HepG2 (cell line): ENCODE measurements around the gene MYO3B. TPM values are rescaled to one million over a fixed set of nuclear protein-coding genes. Genes with fewer than 3 reads are reported as not detected.

Source experiments
- ATAC-seq: fragments of 200-7000 bp; cut with Tn5 transposase; 3 replicates; pipeline ENCODE4 v1.9.1; 2020; ENCODE audit warnings: mild to moderate bottlenecking, moderate library complexity
- BruUV-seq: library from RNA; stranded (reverse); fragments of 400-500 nt; replicated peaks from 2 replicates; lab custom pipeline; 2021; lab: Mats Ljungman, UMichigan
- CTCF ChIA-PET: fragments of 300-600 bp; formaldehyde crosslinking; extraction: SDS; loops from one replicate; lab custom pipeline; 2021; ENCODE audit warnings: low total read pairs, inconsistent platforms, low intra/inter-chr PET ratio; lab: Yijun Ruan, JAX
- POLR2A ChIA-PET: fragments of 350-600 bp; sonication (Branson Sonifier 250); formaldehyde crosslinking; loops from one replicate; lab custom pipeline; 2020; ENCODE audit warnings: antibody characterized with exemption, inconsistent platforms; lab: Yijun Ruan, JAX
- DNase-seq: peaks from one replicate; pipeline ENCODE4 v3.0.0-alpha.2; 2015; ENCODE audit warnings: low spot score
- FAIRE-seq: peaks from 3 replicates; lab custom pipeline; 2011; peaks lifted over from hg19 to GRCh38; lab: Jason Lieb, UNC
- H2AFZ ChIP-seq: one replicate; pipeline ENCODE4 v1.6.1; 2011; ENCODE audit warnings: low read length, inconsistent platforms
- H3K27ac ChIP-seq: fragments of 300-600 bp; 3 replicates; pipeline ENCODE4 v1.8.0; 2011; ENCODE audit warnings: mixed run types, mild to moderate bottlenecking, mixed read lengths, low read length, inconsistent platforms; ENCODE audit not compliant: insufficient read depth; ENCODE audit errors: extremely low read length
- H3K27me3 ChIP-seq, 2 experiments: fragments of 200-600 bp in 1 of 2; 2 replicates in 1 of 2; 3 replicates in 1 of 2; pipeline versions ENCODE4 v1.6.0 to v1.8.0; 2011; ENCODE audit warnings: low read length in 2 of 2, mild to moderate bottlenecking in 2 of 2, moderate library complexity in 2 of 2, inconsistent platforms in 1 of 2; ENCODE audit not compliant: insufficient read depth in 2 of 2, control insufficient read depth in 1 of 2
- H3K36me3 ChIP-seq, 2 experiments: fragments of 200-600 bp in 1 of 2; replicated peaks in 1 of 2; 2 replicates in 1 of 2; 3 replicates in 1 of 2; pipeline versions ENCODE4 v1.5.1 to v1.8.0; 2011; ENCODE audit warnings: low read length in 2 of 2, inconsistent platforms in 1 of 2; ENCODE audit not compliant: insufficient read depth in 2 of 2, control insufficient read depth in 1 of 2
- H3K4me1 ChIP-seq: 2 replicates; pipeline ENCODE4 v1.5.1; 2012; ENCODE audit warnings: low read length, inconsistent platforms; ENCODE audit not compliant: insufficient read depth
- H3K4me2 ChIP-seq: 2 replicates; pipeline ENCODE4 v1.6.0; 2011; ENCODE audit warnings: low read depth, low read length, inconsistent platforms
- H3K4me3 ChIP-seq, 3 experiments: fragments of 200-600 bp in 1 of 3; sonication (generic), shearing (Covaris generic) in 1 of 3; replicated peaks in 1 of 3; 2 replicates each; pipeline ENCODE4 v1.5.1; 2011 to 2016; ENCODE audit warnings: low read length in 3 of 3, inconsistent platforms in 2 of 3, low read depth in 2 of 3, mild to moderate bottlenecking in 2 of 3, control low read depth in 1 of 3, mixed read lengths in 1 of 3; ENCODE audit not compliant: insufficient read depth in 1 of 3
- H3K79me2 ChIP-seq: one replicate; pipeline ENCODE4 v1.6.1; 2011; ENCODE audit warnings: low read length, inconsistent platforms; ENCODE audit not compliant: insufficient read depth
- H3K9ac ChIP-seq: 2 replicates; pipeline ENCODE4 v1.6.0; 2011; ENCODE audit warnings: mild to moderate bottlenecking, low read depth, low read length, inconsistent platforms; ENCODE audit not compliant: insufficient read depth
- H3K9me3 ChIP-seq: 2 replicates; pipeline ENCODE4 v1.5.1; 2012; ENCODE audit warnings: mild to moderate bottlenecking, low read length
- H4K20me1 ChIP-seq: 2 replicates; pipeline ENCODE4 v1.6.0; 2011; ENCODE audit warnings: inconsistent platforms, mild to moderate bottlenecking, low read length, moderate library complexity; ENCODE audit not compliant: insufficient read depth
- GATA4 ChIP-seq: sonication (generic); IDR thresholded peaks from 2 replicates; pipeline ENCODE4 v1.6.1; 2016; ENCODE audit warnings: antibody characterized with exemption, low read depth, borderline replicate concordance
- HDAC2 ChIP-seq: sonication (generic); formaldehyde crosslinking; IDR thresholded peaks from 2 replicates; pipeline ENCODE4 v1.4.0; 2020; ENCODE audit warnings: missing genetic modification reagents
- RNF219 ChIP-seq: sonication (generic); formaldehyde crosslinking; IDR thresholded peaks from 2 replicates; pipeline ENCODE4 v1.5.0; 2020; ENCODE audit warnings: mild to moderate bottlenecking, missing genetic modification reagents
- ZC3H4 ChIP-seq: sonication (generic); formaldehyde crosslinking; IDR thresholded peaks from 2 replicates; pipeline ENCODE4 v1.4.0; 2020; ENCODE audit warnings: missing genetic modification reagents, borderline replicate concordance
- ZNF3 ChIP-seq: IDR thresholded peaks from 2 replicates; pipeline ENCODE4 v1.7.0; 2017; ENCODE audit warnings: inconsistent platforms
- ZSCAN5A ChIP-seq: sonication (generic); formaldehyde crosslinking; IDR thresholded peaks from 2 replicates; pipeline ENCODE4 v1.8.0; 2022; ENCODE audit warnings: mild to moderate bottlenecking, missing genetic modification reagents, borderline replicate concordance
- WGBS: methylation state at CpG from one replicate; pipeline ENCODE4 v1.1.6; 2017; ENCODE audit warnings: low lambda C conversion rate; 5-methylcytosine and 5-hydroxymethylcytosine counted together
- in situ Hi-C: cut with HindIII; loops from 2 replicates; pipeline ENCODE4 v1.10.0; 2017; ENCODE audit warnings: low pct_unique_long_range_greater_than_20kb; ENCODE audit not compliant: extremely low pct_ligation_motif_present
- intact Hi-C: fragments of 100-400 bp; cut with micrococcal nuclease; formaldehyde crosslinking; loops from one replicate; pipeline ENCODE4 v1.10.0; 2022; ENCODE audit not compliant: unreplicated experiment
- polyA plus RNA-seq, 8 experiments: library from polyadenylated mRNA; depleted of rRNA in 3 of 8; stranded (reverse) in 7 of 8; unstranded in 1 of 8; fragments of >200 nt; fragmentation: Illumina TruSeq in 4 of 8; extraction: Trizol in 4 of 8; gene quantifications; 2 replicates each; pipeline versions ENCODE4 v1.2.1 to v1.2.3, GENCODE V29; 2011 to 2016; ENCODE audit warnings: low read depth in 4 of 8, missing spikeins in 1 of 8, mixed read lengths in 1 of 8; ENCODE audit not compliant: insufficient read depth in 1 of 8
- total RNA-seq, 5 experiments: library from RNA; depleted of rRNA; stranded (reverse); fragments of >200 nt; fragmentation: Illumina TruSeq; extraction: Trizol; gene quantifications; 2 replicates each; pipeline ENCODE4 v1.2.3, GENCODE V29; 2016; ENCODE audit warnings: low read depth in 1 of 5
- TF ChIP-seq, protein P1 (sequence below): sonication (generic); formaldehyde crosslinking; IDR thresholded peaks from 2 replicates; pipeline ENCODE4 v1.5.1; 2020; ENCODE audit warnings: mild to moderate bottlenecking, missing genetic modification reagents, borderline replicate concordance

The MYO3B gene
- total and polyA plus RNA-seq, 2 of the 13 experiments (the other 11 are each of a cell fraction or from before 2014, with no cell fraction given), result 0.01 TPM; not detected in 1

GRCh38 chr2:170401187-170401586, 223.2 kb downstream of the MYO3B start:
- H3K79me2 ChIP-seq, result no peaks in the 10 kb centered on the region
- in situ Hi-C loops (no loop called here), intact Hi-C loops (no loop called here)
- H2AFZ ChIP-seq, result no peak overlapping the region
- no TSS peak for BruUV-seq
- no peaks in the 10 kb centered on the region for H3K36me3 ChIP-seq
- no peaks in the 10 kb centered on the region for H3K9me3 ChIP-seq
- no peak for ATAC-seq
- CTCF ChIA-PET, result no interaction called here
- DNase-seq, result no peak
- TF ChIP-seq ZNF3, result peak; percentile 65; the same call in 1 of the 2 replicates
- no peak for TF ChIP-seq RNF219 (CRISPR knock-in tag)
- TF ChIP-seq, all 625 proteins: peak for 1
- H3K27ac ChIP-seq, result no peak overlapping the region
- WGBS, result 87% methylated on average over 3 of the region's 3 CpGs
- no peaks in the 10 kb centered on the region for H3K4me1 ChIP-seq
- no peaks in the 10 kb centered on the region for H4K20me1 ChIP-seq
- FAIRE-seq, result no peak
- peaks cover 0 to 35% of the 10 kb centered on the region in 2 experiments; a peak in 4 of 5 replicates for H3K27me3 ChIP-seq
- POLR2A ChIA-PET, result no interaction called here
- H3K4me3 ChIP-seq, result no peak overlapping the region
- H3K4me2 ChIP-seq, result no peak overlapping the region
- H3K9ac ChIP-seq, result no peak overlapping the region

- Histone ChIP-seq H3K4me3 (no peak overlapping the region), H3K4me2 (no peak overlapping the region), H3K36me3 (no peaks in the 10 kb centered on the region), H3K27me3 (peaks cover 2 to 59% of the 10 kb centered on the region in 2 experiments), H3K27ac (no peak overlapping the region), H2AFZ (no peak overlapping the region), H3K9me3 (no peaks in the 10 kb centered on the region), H4K20me1 (no peaks in the 10 kb centered on the region), H3K4me1 (peaks cover 12% of the 10 kb centered on the region), H3K79me2 (no peaks in the 10 kb centered on the region), H3K9ac (no peak overlapping the region)
- intact Hi-C loops (no loop called here), in situ Hi-C loops (loop anchor here (5.0 kb wide), 1 partner anchor 312 kb away; the partner anchor contains the start of gene SP5)
- DNase-seq (no peak), ATAC-seq (no peak), FAIRE-seq (no peak)
- ChIA-PET POLR2A (no interaction called here), CTCF (no interaction called here)
- no TSS peak for BruUV-seq
- 2% methylated on average over 3 of the region's 3 CpGs for WGBS
- TF ChIP-seq ZC3H4 (CRISPR knock-in tag) (no peak), HDAC2 (CRISPR knock-in tag) (no peak), ZSCAN5A (no peak), GATA4 (no peak)
- TF ChIP-seq, protein P1, sequence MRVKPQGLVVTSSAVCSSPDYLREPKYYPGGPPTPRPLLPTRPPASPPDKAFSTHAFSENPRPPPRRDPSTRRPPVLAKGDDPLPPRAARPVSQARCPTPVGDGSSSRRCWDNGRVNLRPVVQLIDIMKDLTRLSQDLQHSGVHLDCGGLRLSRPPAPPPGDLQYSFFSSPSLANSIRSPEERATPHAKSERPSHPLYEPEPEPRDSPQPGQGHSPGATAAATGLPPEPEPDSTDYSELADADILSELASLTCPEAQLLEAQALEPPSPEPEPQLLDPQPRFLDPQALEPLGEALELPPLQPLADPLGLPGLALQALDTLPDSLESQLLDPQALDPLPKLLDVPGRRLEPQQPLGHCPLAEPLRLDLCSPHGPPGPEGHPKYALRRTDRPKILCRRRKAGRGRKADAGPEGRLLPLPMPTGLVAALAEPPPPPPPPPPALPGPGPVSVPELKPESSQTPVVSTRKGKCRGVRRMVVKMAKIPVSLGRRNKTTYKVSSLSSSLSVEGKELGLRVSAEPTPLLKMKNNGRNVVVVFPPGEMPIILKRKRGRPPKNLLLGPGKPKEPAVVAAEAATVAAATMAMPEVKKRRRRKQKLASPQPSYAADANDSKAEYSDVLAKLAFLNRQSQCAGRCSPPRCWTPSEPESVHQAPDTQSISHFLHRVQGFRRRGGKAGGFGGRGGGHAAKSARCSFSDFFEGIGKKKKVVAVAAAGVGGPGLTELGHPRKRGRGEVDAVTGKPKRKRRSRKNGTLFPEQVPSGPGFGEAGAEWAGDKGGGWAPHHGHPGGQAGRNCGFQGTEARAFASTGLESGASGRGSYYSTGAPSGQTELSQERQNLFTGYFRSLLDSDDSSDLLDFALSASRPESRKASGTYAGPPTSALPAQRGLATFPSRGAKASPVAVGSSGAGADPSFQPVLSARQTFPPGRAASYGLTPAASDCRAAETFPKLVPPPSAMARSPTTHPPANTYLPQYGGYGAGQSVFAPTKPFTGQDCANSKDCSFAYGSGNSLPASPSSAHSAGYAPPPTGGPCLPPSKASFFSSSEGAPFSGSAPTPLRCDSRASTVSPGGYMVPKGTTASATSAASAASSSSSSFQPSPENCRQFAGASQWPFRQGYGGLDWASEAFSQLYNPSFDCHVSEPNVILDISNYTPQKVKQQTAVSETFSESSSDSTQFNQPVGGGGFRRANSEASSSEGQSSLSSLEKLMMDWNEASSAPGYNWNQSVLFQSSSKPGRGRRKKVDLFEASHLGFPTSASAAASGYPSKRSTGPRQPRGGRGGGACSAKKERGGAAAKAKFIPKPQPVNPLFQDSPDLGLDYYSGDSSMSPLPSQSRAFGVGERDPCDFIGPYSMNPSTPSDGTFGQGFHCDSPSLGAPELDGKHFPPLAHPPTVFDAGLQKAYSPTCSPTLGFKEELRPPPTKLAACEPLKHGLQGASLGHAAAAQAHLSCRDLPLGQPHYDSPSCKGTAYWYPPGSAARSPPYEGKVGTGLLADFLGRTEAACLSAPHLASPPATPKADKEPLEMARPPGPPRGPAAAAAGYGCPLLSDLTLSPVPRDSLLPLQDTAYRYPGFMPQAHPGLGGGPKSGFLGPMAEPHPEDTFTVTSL (CRISPR knock-in tag), result no peak
These were observed 226.9 kb downstream of the MYO3B start for GRCh38 chr2:170404846-170405245.
